ENCODE data around the gene CBARP. TPM values are rescaled to one million over a fixed set of nuclear protein-coding genes. Genes with fewer than 3 reads are reported as not detected.

The CBARP gene
- polyA plus RNA-seq, 3 donors, result not detected

DNA sequence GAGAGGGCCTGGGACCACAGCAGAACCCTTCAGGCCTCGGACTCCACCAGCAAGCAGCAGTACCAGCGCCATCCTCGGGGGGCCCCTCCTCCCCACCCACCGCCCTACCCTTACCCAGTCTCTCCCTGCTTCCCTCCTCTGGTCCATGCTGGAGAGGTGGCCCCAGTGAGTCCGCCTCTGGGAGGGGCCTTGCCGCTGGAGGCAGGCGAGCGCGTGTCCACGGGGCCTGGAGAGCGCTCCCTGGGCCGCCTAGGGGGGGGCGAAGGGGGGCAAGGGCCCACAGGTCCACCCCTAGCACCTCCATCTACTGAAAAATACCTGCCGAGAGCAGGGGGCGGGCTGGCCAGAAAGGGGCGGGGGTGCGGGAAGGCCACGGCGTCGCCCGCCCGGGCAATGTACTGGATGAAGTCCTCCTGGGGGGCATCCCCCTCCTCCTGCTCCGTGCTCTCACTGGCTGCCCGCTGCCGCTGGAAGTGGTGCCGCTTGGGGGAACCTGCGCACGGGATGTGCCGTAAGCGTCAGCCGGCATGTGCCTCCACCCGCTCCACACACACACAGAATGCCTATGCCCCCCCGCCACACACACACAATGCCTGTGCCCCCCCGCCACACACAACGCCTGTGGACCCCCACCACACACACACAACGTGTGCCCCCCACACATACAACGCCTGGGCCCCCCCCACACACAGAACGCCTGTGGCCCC, 6.9 kb downstream of the CBARP start:
- H4K20me1 ChIP-seq (ENCODE audit: insufficient read depth, low read length), result peaks cover 7% of the 10 kb centered on the region
- H3K4me1 ChIP-seq (ENCODE audit: control insufficient read depth in 1 of 2, insufficient read depth in 2 of 2, low read length in 2 of 2), result no peaks in the 10 kb centered on the region
- peaks cover 9 to 17% (median 13%) of the 10 kb centered on the region in 3 donors for H3K27me3 Mint-ChIP-seq (ENCODE audit: low read depth in 3 of 3)
- TF ChIP-seq, protein P1, sequence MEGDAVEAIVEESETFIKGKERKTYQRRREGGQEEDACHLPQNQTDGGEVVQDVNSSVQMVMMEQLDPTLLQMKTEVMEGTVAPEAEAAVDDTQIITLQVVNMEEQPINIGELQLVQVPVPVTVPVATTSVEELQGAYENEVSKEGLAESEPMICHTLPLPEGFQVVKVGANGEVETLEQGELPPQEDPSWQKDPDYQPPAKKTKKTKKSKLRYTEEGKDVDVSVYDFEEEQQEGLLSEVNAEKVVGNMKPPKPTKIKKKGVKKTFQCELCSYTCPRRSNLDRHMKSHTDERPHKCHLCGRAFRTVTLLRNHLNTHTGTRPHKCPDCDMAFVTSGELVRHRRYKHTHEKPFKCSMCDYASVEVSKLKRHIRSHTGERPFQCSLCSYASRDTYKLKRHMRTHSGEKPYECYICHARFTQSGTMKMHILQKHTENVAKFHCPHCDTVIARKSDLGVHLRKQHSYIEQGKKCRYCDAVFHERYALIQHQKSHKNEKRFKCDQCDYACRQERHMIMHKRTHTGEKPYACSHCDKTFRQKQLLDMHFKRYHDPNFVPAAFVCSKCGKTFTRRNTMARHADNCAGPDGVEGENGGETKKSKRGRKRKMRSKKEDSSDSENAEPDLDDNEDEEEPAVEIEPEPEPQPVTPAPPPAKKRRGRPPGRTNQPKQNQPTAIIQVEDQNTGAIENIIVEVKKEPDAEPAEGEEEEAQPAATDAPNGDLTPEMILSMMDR (IDR thresholded peaks at IDR 0.05), result no peak
- no peak overlapping the region for H3K27ac Mint-ChIP-seq
- H3K4me3 ChIP-seq (replicated peaks in 1 of 3; ENCODE audit: low read depth in 2 of 3, low read length in 3 of 3), result no peak overlapping the region
- H3K36me3 ChIP-seq (replicated peaks in 1 of 2; ENCODE audit: control insufficient read depth in 1 of 2, insufficient read depth in 2 of 2, low read length in 2 of 2), result peaks cover 7 to 22% of the 10 kb centered on the region in 2 donors
- H3K4me3 Mint-ChIP-seq, result no peak overlapping the region
- H3K27ac ChIP-seq (ENCODE audit: low read depth in 1 of 2, low read length in 2 of 2), result no peak overlapping the region
- DNase-seq, result no peak
- H3K79me2 ChIP-seq (ENCODE audit: insufficient read depth, low read length), result no peaks in the 10 kb centered on the region
- 81% methylated on average over 25 of the region's 38 CpGs for WGBS (ENCODE audit: insufficient coverage)
- H3K4me1 Mint-ChIP-seq, result peaks cover 6% of the 10 kb centered on the region
- intact Hi-C loops (cut with micrococcal nuclease), result no loop called here
- no peaks in the 10 kb centered on the region for H3K9me3 ChIP-seq (replicated peaks in 1 of 2; ENCODE audit: control insufficient read depth in 1 of 2, insufficient read depth in 1 of 2, low read length in 2 of 2)
- peaks cover 0 to 10% (median 3%) of the 10 kb centered on the region in 7 donors for H3K9me3 Mint-ChIP-seq
- H3K36me3 Mint-ChIP-seq, result peaks cover 5 to 11% of the 10 kb centered on the region in 2 donors
- no peak overlapping the region for H3K4me2 ChIP-seq (replicated peaks; ENCODE audit: extremely low read depth, low read length, poor library complexity, severe bottlenecking)
- H3K9ac ChIP-seq (ENCODE audit: insufficient read depth, low read length, poor library complexity, severe bottlenecking), result no peak overlapping the region
- H3K27me3 ChIP-seq (ENCODE audit: control insufficient read depth in 2 of 2, insufficient read depth in 2 of 2, low read length in 2 of 2), result peaks cover 0 to 8% of the 10 kb centered on the region in 2 donors
- no peak overlapping the region for H2AFZ ChIP-seq (ENCODE audit: insufficient read depth, low read depth, low read length, poor library complexity, severe bottlenecking)

DNA sequence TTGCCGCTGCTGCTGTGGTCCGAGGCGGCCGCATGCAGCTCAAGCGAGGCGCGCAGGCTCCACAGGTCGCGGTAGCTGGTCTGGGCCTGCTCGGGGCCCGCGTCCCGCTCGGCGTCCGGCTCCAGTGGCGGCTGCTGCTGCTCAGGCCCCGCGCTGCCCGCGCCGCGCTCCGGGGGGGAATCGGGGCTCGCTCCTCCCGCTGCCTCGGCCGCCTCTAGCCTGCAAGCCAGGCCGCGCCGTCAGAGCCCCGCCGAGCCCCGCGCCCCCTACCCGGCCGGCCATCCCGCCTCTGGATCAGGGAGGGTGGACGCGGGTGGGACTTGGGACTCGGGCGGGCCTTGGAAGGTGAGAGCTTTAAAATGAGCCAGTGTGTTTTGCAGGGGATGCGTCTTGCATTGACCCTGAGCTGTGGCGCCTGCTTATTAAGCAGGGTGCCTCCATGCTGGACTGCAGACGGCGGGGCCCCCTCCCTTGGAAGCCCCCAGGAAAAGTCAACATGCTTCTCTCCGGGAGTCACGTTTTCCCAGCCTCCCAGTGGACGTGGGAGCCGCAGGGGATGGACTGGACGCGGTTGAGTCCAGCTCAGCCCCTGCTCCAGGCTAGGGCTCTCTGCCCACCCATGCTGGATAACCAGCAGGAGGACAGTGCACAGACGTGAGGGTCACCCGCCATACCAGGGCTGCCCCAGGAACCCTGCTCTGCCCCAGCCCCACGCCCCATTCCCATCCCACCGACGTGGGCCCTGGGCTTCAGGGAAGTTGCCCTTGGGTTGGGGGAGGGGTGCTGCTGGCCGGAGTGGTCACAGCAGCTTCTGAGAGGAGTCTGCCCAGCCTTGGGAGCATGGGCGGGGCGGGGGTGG, 7.7 kb downstream of the CBARP start:
- no peak overlapping the region for H3K27ac ChIP-seq (ENCODE audit: low read depth in 1 of 2, low read length in 2 of 2)
- H3K36me3 Mint-ChIP-seq, result peaks cover 5 to 12% of the 10 kb centered on the region in 2 donors
- WGBS (ENCODE audit: insufficient coverage), result 93% methylated on average over 48 of the region's 61 CpGs
- H3K79me2 ChIP-seq (ENCODE audit: insufficient read depth, low read length), result no peaks in the 10 kb centered on the region
- H3K4me3 ChIP-seq (replicated peaks in 1 of 3; ENCODE audit: low read depth in 2 of 3, low read length in 3 of 3), result no peak overlapping the region
- H3K9me3 Mint-ChIP-seq, result peaks cover 0 to 10% (median 3%) of the 10 kb centered on the region in 7 donors
- H4K20me1 ChIP-seq (ENCODE audit: insufficient read depth, low read length), result peaks cover 14% of the 10 kb centered on the region
- H3K9ac ChIP-seq (ENCODE audit: insufficient read depth, low read length, poor library complexity, severe bottlenecking), result no peak overlapping the region
- intact Hi-C loops (cut with micrococcal nuclease), result no loop called here
- no peaks in the 10 kb centered on the region for H3K9me3 ChIP-seq (replicated peaks in 1 of 2; ENCODE audit: control insufficient read depth in 1 of 2, insufficient read depth in 1 of 2, low read length in 2 of 2)
- no peak overlapping the region for H3K4me2 ChIP-seq (replicated peaks; ENCODE audit: extremely low read depth, low read length, poor library complexity, severe bottlenecking)
- H3K27me3 ChIP-seq (ENCODE audit: control insufficient read depth in 2 of 2, insufficient read depth in 2 of 2, low read length in 2 of 2), result peaks cover 0 to under 1% of the 10 kb centered on the region in 2 donors
- peaks cover 10 to 27% of the 10 kb centered on the region in 2 donors for H3K36me3 ChIP-seq (replicated peaks in 1 of 2; ENCODE audit: control insufficient read depth in 1 of 2, insufficient read depth in 2 of 2, low read length in 2 of 2)
- H3K4me1 ChIP-seq (ENCODE audit: control insufficient read depth in 1 of 2, insufficient read depth in 2 of 2, low read length in 2 of 2), result no peaks in the 10 kb centered on the region
- H3K27me3 Mint-ChIP-seq (ENCODE audit: low read depth in 3 of 3), result peaks cover 5 to 9% (median 5%) of the 10 kb centered on the region in 3 donors
- no peak overlapping the region for H3K27ac Mint-ChIP-seq
- H3K4me3 Mint-ChIP-seq, result no peak overlapping the region
- DNase-seq, result no peak
- H2AFZ ChIP-seq (ENCODE audit: insufficient read depth, low read depth, low read length, poor library complexity, severe bottlenecking), result no peak overlapping the region
- TF ChIP-seq, protein P1 (IDR thresholded peaks at IDR 0.05), result no peak
- peaks cover 6% of the 10 kb centered on the region for H3K4me1 Mint-ChIP-seq
